ENCODE data around the gene TECPR2.

DNA sequence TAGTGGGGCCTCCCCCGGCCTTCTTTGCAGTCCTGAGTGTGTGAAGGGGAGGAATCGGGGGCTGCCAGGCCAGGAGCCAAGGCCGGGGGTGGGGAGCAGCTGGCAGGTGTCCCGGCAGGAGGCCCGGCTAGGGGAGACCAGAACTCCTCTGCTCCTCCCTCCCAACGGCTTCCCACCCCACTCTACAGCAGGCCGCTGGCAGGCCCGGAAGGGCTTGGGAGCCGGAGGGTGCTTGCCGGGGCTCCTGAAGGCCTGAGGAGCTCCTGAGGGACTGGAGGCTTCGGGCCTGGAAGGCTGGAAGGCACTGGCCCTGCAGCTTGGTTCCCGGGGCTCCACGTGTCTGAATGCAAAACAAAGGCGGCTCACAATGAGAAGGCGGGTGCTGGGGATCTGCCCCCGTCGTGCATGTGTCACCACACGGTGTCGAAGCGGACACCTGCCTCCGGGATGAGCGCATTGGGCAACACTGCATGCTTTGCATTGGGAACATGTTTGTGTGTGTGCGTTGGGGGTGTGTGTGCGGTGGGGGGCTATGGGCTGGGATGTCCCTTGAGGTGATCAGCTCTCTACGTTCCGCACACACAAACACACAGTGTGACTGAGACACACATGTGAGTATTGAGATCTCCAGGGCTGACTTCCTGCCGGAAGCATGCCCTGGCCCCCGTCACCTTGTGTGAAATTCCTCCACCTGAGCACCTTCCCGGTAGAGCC is 177.7 kb downstream of the TECPR2 start:
- TF ChIP-seq POLR2AphosphoS5 (IDR thresholded peaks at IDR 0.05; ENCODE audit: low read depth, low read length) (no peak), SIN3A (IDR thresholded peaks at IDR 0.05; ENCODE audit: borderline replicate concordance, insufficient read depth, low read length) (no peak), TAF1 (IDR thresholded peaks at IDR 0.05; ENCODE audit: borderline replicate concordance, insufficient read depth, low read length) (no peak)
- TF ChIP-seq, protein P1, sequence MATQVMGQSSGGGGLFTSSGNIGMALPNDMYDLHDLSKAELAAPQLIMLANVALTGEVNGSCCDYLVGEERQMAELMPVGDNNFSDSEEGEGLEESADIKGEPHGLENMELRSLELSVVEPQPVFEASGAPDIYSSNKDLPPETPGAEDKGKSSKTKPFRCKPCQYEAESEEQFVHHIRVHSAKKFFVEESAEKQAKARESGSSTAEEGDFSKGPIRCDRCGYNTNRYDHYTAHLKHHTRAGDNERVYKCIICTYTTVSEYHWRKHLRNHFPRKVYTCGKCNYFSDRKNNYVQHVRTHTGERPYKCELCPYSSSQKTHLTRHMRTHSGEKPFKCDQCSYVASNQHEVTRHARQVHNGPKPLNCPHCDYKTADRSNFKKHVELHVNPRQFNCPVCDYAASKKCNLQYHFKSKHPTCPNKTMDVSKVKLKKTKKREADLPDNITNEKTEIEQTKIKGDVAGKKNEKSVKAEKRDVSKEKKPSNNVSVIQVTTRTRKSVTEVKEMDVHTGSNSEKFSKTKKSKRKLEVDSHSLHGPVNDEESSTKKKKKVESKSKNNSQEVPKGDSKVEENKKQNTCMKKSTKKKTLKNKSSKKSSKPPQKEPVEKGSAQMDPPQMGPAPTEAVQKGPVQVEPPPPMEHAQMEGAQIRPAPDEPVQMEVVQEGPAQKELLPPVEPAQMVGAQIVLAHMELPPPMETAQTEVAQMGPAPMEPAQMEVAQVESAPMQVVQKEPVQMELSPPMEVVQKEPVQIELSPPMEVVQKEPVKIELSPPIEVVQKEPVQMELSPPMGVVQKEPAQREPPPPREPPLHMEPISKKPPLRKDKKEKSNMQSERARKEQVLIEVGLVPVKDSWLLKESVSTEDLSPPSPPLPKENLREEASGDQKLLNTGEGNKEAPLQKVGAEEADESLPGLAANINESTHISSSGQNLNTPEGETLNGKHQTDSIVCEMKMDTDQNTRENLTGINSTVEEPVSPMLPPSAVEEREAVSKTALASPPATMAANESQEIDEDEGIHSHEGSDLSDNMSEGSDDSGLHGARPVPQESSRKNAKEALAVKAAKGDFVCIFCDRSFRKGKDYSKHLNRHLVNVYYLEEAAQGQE (IDR thresholded peaks at IDR 0.05; ENCODE audit: insufficient read depth in 1 of 2, low read depth in 2 of 2, low read length in 2 of 2), result no peak
